ENCODE measurements around the gene CDK11B.

- no peak for TF ChIP-seq CTCF (IDR thresholded peaks at IDR 0.05; ENCODE audit: insufficient read depth, low read depth, low read length)
- no peak for TF ChIP-seq EZH2 (IDR thresholded peaks at IDR 0.05; ENCODE audit: insufficient read depth, low read length)
Observed at GRCh38 chr1:1605724-1606123, 53.1 kb downstream of the CDK11B start.
